NCI-H2196 (cell line): Measurements from ENCODE around the gene SRGAP3.

ENCODE experiments used
- DNase-seq: peaks from one replicate; lab custom pipeline; 2025; ENCODE audit not compliant: unreplicated experiment; lab: John Stamatoyannopoulos, UW

SRGAP3 gene

DNA sequence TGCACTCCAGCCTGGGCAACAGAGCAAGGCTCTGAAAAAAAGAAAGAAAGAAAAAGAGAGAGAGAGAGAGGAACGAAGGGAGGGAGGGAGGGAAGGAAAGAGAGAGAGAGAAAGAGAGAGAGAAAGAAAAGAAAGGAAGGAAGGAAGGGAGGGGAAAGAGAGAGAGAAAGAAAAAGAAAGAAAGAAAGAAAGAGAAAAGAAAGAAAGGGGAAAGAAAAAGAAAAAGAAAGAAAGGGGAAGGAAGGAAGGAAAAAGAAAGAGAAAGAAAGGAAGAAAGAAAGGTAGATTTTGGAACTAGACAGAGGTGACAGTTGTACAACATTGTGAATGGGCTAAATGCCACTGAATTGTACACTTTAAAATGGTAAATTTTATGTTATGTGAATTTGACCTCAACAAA, 5.3 kb upstream of the SRGAP3 start:
- no peak for DNase-seq

DNA sequence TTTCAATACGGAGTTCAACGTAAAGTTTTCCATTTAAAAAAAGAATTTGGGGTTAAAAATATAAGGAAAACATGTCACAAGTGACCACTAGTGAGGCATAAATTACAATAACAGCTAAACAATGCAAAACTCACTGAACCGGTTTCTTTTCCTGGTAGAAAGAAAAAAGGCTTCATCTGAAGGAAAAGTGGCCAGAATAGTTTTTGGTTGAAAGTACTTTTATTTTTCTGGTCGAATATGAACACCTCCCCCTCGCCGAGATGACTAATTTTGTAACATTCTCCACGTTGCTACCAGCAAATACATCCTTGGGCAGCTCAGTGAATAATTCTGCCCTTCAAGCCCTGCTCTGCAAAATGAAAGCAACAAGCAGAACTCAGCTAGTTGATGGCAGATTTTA, 3.9 kb upstream of the SRGAP3 start:
- DNase-seq, result no peak

DNA sequence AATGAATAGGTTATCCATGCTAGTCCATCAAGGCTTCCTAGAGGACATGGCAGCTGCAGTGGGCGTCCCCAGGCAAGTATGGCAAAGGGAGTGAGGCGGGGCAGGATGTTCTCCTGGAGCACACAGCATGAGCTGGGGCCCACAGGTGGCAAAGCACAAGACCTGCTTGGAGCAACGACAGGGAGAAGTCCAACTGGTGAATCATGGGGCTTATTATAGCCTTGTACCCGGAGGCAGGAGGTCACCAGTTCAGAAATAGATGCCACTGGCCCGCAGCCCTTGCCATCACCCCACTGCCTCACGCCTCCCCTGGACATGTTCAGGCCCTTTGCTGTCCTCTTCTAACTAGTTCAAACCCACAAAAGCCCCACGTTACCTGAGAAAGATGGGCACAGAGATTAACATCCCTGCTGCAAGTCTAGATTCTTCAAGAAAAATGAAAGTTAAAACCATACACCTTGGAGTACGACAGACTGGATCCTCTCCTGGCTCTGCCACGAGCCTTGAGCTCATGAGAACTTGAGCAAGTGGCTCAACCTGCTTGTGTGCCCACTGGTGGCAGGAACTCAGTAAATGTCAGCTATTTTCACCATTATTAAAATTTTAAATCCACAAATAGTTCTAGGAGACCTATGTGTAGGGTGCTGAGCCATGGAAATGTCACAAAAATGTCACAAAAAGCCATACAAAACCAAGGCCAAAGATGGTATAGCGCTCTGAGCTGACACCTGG, 1.8 kb upstream of the SRGAP3 start:
- no peak for DNase-seq

DNA sequence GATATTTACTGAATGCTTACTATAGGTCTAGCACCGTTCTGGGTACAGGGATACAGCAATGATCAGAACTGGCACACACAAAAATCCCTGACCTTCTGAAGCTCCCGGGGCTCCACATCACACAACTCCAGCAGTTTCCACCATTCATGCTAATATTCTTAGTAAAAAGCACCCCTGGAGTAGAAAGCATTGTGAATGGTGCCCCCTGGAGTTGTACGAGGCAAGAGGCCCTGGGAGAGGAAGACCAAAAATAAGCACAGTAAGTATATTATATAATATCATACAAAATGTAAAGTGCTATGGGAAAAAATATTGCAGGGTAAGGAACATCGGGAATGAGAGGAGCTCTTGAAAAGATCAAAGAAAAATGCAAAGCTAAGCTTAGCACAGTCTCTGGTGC, 790 bp upstream of the SRGAP3 start:
- DNase-seq, result no peak

DNA sequence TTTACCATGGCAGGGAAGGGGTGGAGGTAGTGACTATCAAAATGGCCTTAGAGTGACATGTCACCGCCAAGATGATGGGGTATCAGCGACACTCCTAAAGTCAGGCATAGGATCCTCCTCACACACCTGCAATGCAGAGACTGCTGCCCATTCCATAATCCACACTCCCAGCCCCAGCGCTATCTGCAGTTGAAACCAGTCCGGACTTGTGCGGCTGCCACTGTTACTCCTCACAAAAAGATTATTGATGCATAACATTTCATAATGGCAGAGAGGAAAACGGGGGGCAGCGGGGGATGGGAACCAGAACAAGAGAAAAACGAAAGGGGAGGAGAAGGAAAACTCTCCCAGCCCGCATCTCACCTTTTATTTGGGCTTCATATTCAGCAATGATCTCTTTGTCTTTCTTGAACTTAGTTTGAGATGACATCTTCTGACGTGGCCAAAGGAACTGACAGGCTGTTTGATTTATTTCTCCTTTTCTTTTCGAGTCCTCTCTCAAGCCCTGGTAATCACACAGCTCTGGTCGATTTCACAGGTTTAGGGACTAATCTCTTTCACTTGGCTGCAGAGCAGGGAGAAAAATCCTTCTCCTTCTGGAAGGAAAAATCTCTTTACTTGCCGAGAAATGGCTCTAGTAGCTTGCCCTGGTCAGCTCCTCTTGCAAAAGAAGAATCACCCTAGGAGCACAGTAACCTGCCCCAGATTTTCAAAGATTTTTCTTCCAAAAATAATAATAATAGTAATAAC, 749 bp downstream of the SRGAP3 start:
- DNase-seq, result no peak

DNA sequence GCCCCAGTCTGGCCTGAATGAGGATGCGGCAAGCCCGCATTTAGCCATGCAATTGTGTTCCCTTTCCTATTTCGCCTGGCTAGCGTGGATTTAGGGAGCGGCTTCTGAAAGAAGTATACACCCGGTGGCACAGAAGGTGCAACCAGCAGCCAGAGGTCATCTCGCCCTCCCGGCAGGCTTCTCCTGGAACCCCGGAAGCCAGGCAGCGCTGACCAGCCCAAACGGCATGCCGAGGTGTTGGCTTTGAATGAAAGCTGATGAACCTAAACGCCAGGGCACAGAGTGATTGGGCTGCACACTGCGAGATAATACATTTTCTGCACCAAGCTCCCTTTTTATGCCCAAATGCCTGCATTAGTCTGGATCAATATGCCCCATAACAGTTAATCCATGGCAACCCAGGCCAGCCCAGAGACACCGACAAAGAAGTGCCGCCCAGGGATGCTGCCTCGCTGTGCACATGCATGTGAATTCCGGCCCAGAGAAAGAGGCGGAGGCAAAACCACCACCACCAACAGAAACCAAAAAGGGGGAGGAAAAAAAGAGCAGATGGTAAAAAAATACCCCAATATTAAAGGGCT, 1.4 kb downstream of the SRGAP3 start:
- DNase-seq, result no peak

DNA sequence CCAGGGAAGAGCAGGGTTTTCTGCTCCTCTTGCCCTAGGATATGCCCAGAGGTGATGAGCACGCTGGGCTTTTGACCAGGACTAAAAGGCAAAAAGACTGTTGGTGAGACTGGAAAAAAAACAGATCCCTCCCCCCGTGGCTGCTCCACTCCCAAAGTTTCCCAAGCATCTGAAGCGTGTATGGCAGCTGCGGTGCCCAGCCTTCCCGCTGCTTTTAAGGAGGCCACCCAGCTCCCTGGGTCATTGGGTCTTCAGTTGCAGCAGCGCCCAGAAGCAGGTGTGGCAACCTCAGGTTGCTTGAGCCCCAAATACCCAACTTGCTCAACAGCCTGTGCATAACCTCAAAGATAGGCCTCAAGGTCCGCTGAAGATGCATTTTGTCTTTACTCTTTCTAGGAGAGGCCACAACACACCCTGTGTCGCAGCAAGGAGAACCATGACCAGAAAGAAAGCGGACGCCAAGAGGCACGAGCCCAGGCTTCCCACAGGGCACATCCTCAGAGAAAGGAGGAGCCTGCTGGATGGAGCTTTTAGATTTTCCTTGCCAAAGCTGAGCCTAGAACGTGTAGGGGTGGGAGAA, 2.0 kb downstream of the SRGAP3 start:
- no peak for DNase-seq

DNA sequence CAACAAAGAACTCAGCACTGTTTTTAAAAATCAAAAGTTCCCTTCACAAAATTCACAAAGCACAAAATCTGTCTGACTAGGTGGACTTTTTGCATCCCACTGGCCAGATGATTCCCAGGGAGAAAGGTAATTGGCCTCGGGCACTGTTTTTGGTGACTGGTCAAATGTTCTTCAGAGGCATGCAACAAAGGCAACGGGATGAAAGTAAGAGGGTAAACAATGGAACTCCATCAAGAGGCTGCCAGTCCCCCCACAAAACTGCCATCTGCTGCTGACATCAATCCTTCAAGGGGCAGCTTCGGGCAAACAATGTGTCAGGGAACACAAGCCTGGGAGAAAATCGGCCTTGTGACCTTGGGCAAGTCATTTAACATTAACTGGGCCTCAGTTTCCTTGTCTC, 3.3 kb downstream of the SRGAP3 start:
- DNase-seq, result no peak

DNA sequence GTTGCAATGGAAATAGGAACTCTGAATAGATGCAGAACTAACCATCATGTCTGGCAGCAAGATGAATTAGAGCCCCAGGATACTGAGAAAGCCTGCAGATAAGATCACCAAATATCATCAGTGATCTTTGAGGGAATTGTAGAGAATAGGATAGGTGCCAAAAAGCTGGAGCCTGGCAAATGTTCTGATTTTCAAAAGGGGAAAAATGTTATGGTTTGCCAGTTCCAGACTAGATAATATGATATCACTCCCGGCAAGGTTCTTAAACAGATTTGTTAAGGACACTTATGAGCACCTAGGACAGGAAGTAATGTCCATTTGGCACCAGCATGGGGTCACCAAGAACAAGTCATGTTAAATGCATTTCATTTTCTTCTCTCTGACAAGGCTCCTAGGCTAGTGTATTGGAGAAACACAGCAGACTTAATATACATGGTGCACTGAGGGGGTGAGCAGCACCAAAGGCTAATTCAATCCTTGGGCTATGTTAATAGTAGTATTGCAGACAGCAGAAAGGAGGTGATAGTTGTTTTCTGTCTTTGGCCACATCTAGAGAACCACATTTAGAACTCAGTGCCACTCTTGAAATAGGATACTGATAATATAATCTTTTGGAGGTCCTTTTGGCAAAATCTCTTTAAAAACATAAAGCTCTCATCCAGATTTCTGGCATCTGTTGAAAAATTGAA, 4.8 kb downstream of the SRGAP3 start:
- no peak for DNase-seq

DNA sequence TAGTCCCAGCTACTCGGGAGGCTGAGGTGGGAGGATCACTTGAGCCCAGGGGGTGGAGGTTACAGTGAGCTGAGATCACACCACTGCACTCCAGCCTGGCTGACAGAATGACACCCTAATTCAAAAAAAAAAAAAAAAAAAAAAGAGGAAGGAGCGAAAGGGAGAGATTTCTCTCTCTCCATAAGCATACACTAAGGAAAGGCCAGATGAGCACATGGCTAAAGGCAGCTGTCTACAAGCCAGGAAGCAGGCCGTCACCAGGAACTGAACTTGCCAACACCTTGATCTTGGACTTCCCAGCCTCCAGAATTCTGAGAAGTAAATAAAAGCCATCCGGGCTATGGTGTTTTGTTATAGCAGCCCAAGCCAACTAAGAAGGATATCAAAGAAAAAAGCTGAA, 7.5 kb downstream of the SRGAP3 start:
- no peak for DNase-seq

DNA sequence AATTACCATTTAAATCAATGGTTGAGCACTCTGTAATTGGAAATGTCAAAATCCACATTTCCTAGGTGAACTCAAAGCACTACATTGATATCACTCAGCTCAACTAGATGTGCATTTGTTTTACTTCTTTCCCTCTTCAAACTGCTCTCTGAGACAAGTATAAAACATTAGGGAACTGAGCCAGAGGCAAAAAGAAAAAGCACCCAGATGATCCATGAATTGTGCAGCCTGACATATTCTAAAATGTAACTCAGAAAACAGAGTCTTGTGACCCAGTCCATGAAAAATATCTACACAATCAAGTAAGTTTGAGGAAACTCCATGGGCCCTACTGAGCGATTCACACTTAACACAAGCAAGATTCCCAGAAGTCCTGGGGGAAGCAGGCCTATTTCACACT, 9.8 kb downstream of the SRGAP3 start:
- no peak for DNase-seq

DNA sequence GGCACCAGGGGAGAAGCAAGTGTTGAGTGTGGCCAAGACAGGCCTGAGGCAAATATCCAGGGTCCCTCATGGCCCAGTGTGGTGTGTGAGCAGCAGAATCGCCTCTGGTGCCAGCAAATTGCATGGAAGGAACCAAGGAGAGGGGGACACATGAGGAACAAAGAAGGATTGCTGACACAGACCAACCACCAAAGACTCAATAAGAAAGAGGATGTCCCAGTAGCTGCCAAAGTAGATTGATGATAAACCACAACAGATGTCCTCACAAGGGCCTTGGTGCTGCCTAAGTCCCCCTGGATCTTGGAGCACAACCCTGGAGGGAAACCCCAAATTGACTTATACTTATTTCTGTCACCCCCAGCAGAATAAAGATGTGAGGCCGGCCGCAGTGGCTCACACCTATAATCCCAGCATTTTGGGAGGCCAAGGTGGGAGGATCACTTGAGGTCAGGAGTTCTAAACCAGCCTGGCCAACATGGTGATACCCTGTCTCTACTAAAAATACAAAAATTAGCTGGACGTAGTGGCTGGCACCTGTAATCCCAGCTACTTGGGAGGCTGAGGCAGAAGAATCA, 10.6 kb downstream of the SRGAP3 start:
- DNase-seq, result no peak

DNA sequence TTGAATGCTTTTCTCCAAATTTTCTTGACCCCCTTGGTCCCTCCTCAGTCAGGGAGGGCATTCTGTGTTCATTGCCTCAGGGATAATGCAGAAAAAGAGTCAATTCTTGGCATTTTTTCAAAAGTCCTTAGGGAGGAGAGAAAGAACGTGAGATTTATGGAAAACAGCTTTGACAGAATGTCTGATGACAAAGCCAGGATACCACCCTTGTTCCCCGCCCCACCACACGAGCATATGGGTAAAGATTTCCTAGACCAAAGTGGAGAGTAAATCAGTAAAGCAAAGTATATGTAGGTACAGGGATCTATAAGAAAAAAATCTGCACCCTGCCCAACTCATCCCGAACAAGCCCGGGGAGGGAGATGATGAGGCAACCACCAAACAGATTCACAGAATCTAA, 11.2 kb downstream of the SRGAP3 start:
- DNase-seq, result no peak

DNA sequence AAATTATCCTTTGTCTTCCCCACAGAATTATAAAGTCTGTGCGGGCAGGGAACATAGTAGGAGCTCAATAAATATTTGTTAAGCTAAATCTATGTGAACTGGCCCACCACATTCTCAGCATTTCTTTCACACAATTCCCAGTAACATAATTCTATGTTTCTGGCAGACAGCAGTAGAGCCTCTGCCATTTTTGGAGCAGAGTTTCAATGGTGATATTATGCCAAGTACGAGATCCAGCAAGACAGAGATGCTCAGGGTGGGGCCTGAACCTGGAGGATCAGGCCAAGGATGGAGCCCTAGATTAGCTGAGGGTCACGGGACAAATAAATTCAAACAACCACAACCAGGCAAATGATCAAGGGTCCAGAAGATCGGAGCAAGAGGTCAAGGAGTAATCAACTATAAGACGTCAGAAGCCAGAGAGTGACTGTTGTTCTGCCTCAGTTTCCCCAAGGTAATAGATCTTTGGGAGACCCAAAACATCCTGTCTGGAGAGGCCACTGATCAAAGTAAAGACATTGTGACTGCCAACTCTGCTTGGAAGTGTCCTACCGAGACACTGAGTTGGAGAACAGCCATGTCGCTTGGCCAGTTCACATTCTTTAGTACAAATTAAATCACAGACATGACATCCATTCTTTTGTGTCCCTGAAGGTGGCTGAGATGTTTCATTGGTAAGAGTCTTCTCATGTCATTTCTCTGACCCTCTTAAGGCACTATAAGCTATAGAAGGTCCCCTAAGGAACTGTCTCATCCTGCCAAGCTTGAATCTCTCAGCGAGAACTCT, 15.4 kb downstream of the SRGAP3 start:
- DNase-seq, result no peak

DNA sequence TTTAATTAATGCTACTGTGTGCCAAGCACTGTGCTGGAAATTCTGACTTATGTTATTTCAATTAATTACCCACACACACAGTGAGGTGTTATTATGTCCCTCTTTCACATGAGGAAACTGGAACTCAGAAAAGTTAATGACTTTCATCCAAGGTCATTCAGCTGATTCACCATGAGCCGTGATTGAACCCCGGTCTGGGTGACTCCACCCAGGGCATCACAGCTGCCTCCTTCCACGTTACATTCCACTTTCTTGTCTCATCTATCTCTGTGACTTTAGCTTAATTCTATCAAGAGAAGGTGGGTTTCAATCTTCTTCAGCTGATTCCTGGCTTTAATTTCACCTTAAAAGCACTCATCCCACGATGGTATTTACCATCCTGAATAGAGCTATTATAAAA, 16.3 kb downstream of the SRGAP3 start:
- no peak for DNase-seq

DNA sequence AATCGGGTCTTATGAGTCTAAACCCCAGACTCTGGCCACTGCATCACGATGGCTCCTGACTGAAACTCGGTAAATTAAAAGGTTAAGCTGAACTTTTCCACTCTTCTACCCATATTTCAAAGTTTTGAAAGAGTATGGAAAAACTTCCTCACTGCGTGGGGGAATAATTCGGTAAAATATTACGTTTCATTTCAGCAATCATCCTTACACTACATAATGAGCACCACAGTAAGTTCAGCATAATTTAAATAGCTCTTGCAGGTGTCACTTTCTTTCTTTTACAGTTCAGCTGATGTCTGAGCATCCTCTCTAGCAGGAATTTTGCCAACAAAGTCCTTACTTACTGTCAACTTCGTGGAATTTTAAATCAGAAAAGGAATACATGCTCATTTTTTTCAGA, 17.5 kb downstream of the SRGAP3 start:
- DNase-seq, result no peak

DNA sequence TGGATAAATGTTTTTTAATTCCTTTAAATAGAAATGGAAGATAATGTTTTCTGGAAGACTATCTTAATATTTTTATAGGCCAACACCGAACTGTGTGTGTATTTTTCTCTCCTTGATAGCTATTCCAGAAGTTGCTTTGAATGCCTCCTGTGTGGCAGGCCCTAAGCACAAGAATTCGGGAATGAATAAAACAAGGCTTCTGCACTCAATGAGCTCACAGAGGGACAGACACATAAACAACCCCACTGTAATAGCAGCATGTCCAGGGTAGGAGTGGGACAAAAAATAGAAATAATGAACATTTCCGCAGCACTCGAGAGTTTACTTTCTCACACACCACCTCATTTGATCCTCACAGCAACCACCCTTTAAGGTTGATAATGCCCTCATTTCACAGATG, 18.0 kb downstream of the SRGAP3 start:
- no peak for DNase-seq

DNA sequence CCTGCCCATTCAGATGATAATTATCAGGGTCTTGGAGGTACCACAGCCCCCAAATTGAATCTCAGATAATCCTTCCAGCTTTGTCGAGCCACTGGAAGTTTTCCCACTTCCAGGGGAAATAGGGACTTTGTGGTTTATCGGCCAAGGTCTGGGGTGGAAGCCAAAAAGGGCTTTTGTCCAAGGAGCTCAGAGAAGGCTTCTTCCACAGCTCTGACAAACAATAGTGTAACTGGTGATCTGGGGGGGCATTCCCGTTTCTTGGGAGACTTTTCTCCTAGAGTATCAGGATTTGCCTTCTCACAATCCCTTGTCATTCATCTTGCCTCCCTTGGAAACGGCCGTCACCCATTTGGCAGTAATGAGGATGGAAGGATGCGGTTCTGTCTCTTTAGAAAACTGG, 18.4 kb downstream of the SRGAP3 start:
- no peak for DNase-seq

DNA sequence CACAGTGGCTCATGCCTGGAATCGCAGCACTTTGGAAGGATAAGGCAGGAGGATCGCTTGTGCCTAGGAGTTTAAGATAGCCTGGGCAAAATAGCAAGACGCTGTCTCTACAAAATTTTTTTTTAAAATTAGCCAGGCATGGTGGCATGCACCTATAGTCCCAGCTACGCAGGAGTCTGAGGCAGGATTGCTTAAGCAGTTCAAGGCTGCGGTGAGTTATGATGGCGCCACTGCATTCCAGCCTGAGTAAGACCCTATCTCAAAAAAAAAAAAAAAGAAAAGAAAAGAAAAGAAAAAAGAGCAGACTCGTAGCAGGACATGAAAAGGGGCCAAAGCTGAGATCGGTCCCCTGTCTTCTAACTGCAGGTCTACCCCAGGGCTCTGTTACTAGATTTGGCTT, 18.9 kb downstream of the SRGAP3 start:
- no peak for DNase-seq

DNA sequence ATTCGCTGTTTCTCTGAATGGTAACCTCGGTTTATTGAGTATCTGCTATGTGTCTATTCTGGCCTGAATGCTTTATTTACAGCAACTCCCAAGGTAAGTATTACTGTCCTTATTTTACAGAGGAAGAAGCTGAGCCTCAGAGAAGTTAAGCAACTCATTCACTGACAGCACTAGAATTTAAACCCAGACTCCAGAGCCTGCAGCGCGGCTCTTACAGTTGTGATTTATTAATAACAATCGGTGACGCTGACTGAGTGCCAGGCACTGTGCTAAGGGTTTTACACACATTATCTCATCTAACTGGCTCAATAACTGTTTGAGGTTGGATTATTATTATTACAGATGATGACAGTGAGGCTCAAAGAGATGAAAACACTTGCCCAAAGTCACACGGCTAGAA, 19.6 kb downstream of the SRGAP3 start:
- DNase-seq, result no peak
